PFSK-1 (cell line): ENCODE results near the gene DMKN. TPM values are rescaled to one million over a fixed set of nuclear protein-coding genes. Genes with fewer than 3 reads are reported as not detected.

ENCODE experiments used
- FOXP2 ChIP-seq: optimal IDR thresholded peaks from 2 replicates; pipeline ENCODE3; 2011; ENCODE audit warnings: borderline replicate concordance, control low read depth, inconsistent platforms; ENCODE audit not compliant: insufficient read depth; ENCODE audit errors: extremely low read length, extremely low read depth
- POLR2AphosphoS5 ChIP-seq: IDR thresholded peaks from 2 replicates; pipeline ENCODE4 v1.6.1; 2012; ENCODE audit warnings: low read depth, mild to moderate bottlenecking, control low read depth, low read length, moderate library complexity
- SIN3A ChIP-seq: IDR thresholded peaks from 2 replicates; pipeline ENCODE4 v1.6.1; 2012; ENCODE audit warnings: mild to moderate bottlenecking, low read length, moderate library complexity, borderline replicate concordance; ENCODE audit not compliant: insufficient read depth
- TAF1 ChIP-seq: IDR thresholded peaks from 2 replicates; pipeline ENCODE4 v1.6.1; 2012; ENCODE audit warnings: low read length, control low read depth, borderline replicate concordance; ENCODE audit not compliant: insufficient read depth
- polyA plus RNA-seq: library from polyadenylated mRNA; unstranded; fragments of >200 nt; gene quantifications from one replicate; pipeline ENCODE4 v1.2.1, GENCODE V29; 2012; ENCODE audit warnings: low read depth, missing spikeins; ENCODE audit not compliant: insufficient read length
- TF ChIP-seq, protein P1 (sequence below), 2 experiments: IDR thresholded peaks; 2 replicates each; pipeline versions ENCODE4 v1.6.1 to v1.8.0; 2011 to 2012; ENCODE audit warnings: low read depth in 2 of 2, low read length in 2 of 2, control low read depth in 1 of 2, inconsistent platforms in 1 of 2, mild to moderate bottlenecking in 1 of 2, moderate library complexity in 1 of 2; ENCODE audit not compliant: insufficient read depth in 1 of 2

DMKN gene
- not detected for polyA plus RNA-seq

GRCh38 chr19:35513628-35514281 is at the start of gene DMKN:
DMKN (minus strand) TSS chr19:35513649; CDS start chr19:35513475, 174 bp downstream.
- TF ChIP-seq, protein P1, sequence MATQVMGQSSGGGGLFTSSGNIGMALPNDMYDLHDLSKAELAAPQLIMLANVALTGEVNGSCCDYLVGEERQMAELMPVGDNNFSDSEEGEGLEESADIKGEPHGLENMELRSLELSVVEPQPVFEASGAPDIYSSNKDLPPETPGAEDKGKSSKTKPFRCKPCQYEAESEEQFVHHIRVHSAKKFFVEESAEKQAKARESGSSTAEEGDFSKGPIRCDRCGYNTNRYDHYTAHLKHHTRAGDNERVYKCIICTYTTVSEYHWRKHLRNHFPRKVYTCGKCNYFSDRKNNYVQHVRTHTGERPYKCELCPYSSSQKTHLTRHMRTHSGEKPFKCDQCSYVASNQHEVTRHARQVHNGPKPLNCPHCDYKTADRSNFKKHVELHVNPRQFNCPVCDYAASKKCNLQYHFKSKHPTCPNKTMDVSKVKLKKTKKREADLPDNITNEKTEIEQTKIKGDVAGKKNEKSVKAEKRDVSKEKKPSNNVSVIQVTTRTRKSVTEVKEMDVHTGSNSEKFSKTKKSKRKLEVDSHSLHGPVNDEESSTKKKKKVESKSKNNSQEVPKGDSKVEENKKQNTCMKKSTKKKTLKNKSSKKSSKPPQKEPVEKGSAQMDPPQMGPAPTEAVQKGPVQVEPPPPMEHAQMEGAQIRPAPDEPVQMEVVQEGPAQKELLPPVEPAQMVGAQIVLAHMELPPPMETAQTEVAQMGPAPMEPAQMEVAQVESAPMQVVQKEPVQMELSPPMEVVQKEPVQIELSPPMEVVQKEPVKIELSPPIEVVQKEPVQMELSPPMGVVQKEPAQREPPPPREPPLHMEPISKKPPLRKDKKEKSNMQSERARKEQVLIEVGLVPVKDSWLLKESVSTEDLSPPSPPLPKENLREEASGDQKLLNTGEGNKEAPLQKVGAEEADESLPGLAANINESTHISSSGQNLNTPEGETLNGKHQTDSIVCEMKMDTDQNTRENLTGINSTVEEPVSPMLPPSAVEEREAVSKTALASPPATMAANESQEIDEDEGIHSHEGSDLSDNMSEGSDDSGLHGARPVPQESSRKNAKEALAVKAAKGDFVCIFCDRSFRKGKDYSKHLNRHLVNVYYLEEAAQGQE (IDR thresholded peaks at IDR 0.05; ENCODE audit: insufficient read depth in 1 of 2, low read depth in 2 of 2, low read length in 2 of 2): no peak
- TF ChIP-seq TAF1 (no peak), FOXP2 (no peak), SIN3A (no peak), POLR2AphosphoS5 (no peak)

- TF ChIP-seq SIN3A (no peak), FOXP2 (no peak), POLR2AphosphoS5 (no peak), TAF1 (no peak)
- TF ChIP-seq, protein P1 (IDR thresholded peaks at IDR 0.05; ENCODE audit: insufficient read depth in 1 of 2, low read depth in 2 of 2, low read length in 2 of 2): no peak
Measured at GRCh38 chr19:35562776-35563175, 49.3 kb upstream of the DMKN start.

DNA sequence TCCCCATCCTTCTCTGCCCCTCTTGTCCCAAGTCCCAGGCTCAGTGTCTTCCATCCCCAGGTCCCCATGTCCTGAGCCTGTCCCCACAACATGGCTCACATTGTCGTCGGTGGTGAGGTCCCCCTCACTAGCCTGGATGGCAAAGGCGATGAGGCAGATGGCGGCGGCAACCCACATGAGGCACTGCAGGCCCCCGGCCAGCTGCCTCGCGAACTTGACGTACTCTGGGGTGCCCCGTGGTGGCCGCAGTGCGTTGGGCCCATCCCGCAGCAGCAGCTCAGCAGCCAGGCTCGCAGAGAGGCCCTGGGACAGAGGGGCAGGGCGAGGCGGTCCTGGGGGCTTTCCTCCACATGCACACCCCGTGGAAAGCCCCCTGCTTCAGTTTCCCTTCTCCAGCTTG is 48.9 kb upstream of the DMKN start:
- TF ChIP-seq, protein P1 (IDR thresholded peaks at IDR 0.05; ENCODE audit: insufficient read depth in 1 of 2, low read depth in 2 of 2, low read length in 2 of 2): no peak
- TF ChIP-seq SIN3A: no peak
- TF ChIP-seq POLR2AphosphoS5: no peak
- no peak for TF ChIP-seq TAF1
- TF ChIP-seq FOXP2: no peak

DNA sequence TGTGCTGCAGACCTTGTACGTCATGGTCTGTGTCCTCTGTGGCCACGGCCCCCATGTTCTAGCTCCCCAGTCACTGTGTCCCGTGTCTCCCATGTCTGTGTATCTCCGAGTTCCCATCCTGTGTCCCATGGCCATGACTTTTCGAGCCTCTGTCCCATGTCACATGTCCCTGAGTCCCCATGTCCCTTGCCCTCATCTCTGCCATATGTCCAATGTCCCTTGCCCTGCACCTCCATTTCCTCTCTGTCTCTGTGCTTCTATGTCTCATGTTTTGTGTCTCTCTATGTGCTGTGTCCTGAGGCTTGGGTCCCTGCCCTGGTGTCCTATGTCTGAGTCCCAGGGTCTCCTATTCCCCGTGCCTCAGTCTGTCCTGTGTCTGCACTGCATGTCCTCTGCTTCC is 48.0 kb upstream of the DMKN start:
- no peak for TF ChIP-seq POLR2AphosphoS5
- TF ChIP-seq, protein P1 (IDR thresholded peaks at IDR 0.05; ENCODE audit: insufficient read depth in 1 of 2, low read depth in 2 of 2, low read length in 2 of 2): no peak
- TF ChIP-seq SIN3A: no peak
- no peak for TF ChIP-seq FOXP2
- TF ChIP-seq TAF1: no peak
